Kidney epithelial cell (primary cell): ENCODE data around the gene AMPD3. TPM values are rescaled to one million over a fixed set of nuclear protein-coding genes. Genes with fewer than 3 reads are reported as not detected.

ENCODE experiments used
- DNase-seq: peaks from one replicate; pipeline ENCODE4 v3.0.0-alpha.2; 2010; ENCODE audit warnings: low read depth
- H3K27me3 ChIP-seq: 2 replicates; pipeline ENCODE4 v1.6.0; 2011; ENCODE audit warnings: low read length; ENCODE audit not compliant: control insufficient read depth, insufficient read depth
- H3K36me3 ChIP-seq: 2 replicates; pipeline ENCODE4 v1.5.1; 2011; ENCODE audit warnings: low read length; ENCODE audit not compliant: control insufficient read depth, insufficient read depth
- H3K4me3 ChIP-seq: 2 replicates; pipeline ENCODE4 v1.5.1; 2011; ENCODE audit warnings: low read depth, mild to moderate bottlenecking, control low read depth, low read length
- total RNA-seq: library from RNA; depleted of rRNA; stranded (reverse); fragments of >200 nt; gene quantifications from 2 replicates; pipeline ENCODE4 v1.2.3, GENCODE V29; 2015
- TF ChIP-seq, protein P1 (sequence below): IDR thresholded peaks from 2 replicates; pipeline ENCODE4 v1.5.1; 2011; ENCODE audit warnings: mild to moderate bottlenecking, moderate library complexity, low read length, control low read depth, inconsistent platforms; ENCODE audit not compliant: insufficient read depth, poor library complexity, severe bottlenecking

AMPD3 gene
- total RNA-seq, 1 donor from 2014 or later: 6.6 TPM

DNA sequence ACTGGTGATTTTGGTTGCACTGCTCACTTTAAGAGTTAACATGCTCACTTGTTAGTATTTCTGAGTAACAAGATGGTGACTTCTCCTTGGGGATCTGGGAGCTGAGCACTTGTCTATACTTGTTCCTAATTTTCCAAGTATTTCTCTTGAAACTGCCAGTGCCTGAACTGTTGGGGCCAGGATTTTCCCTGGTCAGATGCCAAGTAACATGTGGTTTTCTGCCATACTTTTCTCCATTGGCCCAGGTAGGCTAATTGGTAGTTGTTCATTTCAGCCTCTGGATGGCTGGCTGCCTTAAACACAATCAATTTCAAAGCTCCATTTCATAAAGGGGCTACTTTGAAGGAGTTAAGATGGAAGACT lies 50.9 kb downstream of the AMPD3 start:
- DNase-seq: no peak
- Histone ChIP-seq H3K36me3 (no peaks in the 10 kb centered on the region), H3K27me3 (no peaks in the 10 kb centered on the region), H3K4me3 (no peak overlapping the region)
- TF ChIP-seq, protein P1, sequence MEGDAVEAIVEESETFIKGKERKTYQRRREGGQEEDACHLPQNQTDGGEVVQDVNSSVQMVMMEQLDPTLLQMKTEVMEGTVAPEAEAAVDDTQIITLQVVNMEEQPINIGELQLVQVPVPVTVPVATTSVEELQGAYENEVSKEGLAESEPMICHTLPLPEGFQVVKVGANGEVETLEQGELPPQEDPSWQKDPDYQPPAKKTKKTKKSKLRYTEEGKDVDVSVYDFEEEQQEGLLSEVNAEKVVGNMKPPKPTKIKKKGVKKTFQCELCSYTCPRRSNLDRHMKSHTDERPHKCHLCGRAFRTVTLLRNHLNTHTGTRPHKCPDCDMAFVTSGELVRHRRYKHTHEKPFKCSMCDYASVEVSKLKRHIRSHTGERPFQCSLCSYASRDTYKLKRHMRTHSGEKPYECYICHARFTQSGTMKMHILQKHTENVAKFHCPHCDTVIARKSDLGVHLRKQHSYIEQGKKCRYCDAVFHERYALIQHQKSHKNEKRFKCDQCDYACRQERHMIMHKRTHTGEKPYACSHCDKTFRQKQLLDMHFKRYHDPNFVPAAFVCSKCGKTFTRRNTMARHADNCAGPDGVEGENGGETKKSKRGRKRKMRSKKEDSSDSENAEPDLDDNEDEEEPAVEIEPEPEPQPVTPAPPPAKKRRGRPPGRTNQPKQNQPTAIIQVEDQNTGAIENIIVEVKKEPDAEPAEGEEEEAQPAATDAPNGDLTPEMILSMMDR: no peak

DNA sequence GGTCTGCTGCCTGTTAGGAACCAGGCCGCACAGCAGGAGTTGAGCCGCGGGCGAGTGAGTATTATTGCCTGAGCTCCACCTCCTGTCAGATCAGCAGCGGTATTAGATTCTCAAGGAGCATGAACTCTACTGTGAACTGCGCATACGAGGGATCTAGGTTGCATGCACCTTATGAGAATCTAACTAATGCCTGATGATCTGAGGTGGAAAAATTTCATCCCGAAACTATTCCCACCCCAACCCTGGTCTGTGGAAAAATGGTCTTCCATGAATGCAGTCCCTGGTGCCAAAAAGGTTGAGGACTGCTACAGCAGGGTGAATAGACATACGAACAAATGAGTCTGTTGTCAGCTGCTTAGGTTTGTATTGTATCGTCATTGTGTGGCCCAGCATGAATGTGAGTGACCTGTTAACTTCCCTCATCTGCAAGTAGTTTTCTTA lies 56.1 kb downstream of the AMPD3 start:
- DNase-seq: no peak
- no peak overlapping the region for H3K4me3 ChIP-seq
- TF ChIP-seq, protein P1: no peak
- no peaks in the 10 kb centered on the region for H3K36me3 ChIP-seq
- H3K27me3 ChIP-seq: no peaks in the 10 kb centered on the region

DNA sequence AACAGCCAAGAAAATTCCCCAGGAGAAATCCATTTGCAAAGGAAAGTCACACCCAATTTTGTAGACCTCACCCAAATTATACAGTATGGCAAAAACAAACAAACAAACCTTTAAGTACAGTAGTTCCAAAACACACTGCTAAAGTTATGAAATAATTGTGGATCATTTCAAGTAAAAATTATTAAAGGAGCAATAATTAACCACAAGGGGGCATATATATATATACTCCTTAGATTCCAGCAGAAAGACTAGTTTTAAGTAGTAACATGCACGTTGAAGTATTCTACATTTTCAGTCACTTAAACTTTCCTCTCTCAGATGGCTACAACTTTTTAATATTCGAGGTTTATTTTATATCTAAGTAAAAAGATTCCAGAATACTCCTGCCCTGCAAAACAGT lies 59.1 kb downstream of the AMPD3 start:
- TF ChIP-seq, protein P1: no peak
- no peak for DNase-seq
- H3K36me3 ChIP-seq: no peaks in the 10 kb centered on the region
- H3K27me3 ChIP-seq: no peaks in the 10 kb centered on the region
- H3K4me3 ChIP-seq: no peak overlapping the region

DNA sequence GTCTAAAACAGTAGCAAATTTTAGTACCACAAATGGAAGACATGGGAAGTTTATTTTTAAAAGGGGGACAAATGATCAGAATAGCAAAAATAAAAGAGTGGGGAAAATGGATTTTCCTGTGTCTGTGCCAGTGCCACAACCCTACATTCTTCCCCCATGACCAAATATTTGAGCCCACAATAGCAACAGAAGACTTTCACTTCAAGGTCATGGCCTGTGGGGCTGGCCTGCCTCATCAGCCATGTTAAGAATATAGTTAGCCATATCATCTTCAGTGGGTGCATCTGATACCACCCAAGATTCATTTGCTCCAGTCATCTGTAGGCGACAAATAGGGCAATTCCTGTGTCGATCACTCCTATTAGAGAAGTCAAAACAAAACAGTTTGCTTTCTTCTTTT lies 59.6 kb downstream of the AMPD3 start:
- DNase-seq: no peak
- TF ChIP-seq, protein P1: no peak
- Histone ChIP-seq H3K36me3 (no peaks in the 10 kb centered on the region), H3K27me3 (no peaks in the 10 kb centered on the region), H3K4me3 (no peak overlapping the region)

DNA sequence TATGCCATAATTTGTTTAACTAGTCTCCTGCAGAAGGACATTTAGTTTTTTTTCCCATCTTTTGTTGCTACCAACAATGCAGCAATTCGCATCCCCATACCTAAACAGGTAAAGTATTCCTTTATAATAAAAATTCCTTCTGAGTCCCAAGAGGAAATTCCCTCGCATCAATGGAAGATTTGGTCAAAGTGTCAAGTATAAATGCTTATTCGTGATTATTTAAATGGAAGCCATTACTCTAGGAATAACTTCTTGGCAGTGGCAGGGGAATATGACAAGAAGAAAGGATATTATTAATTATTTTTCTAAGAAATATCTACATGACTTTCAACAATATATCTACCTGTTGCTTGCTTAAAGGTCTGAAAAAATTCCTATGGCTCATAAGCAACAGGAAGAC lies 60.4 kb downstream of the AMPD3 start:
- TF ChIP-seq, protein P1: no peak
- DNase-seq: no peak
- H3K4me3 ChIP-seq: no peak overlapping the region
- no peaks in the 10 kb centered on the region for H3K27me3 ChIP-seq
- H3K36me3 ChIP-seq: no peaks in the 10 kb centered on the region

DNA sequence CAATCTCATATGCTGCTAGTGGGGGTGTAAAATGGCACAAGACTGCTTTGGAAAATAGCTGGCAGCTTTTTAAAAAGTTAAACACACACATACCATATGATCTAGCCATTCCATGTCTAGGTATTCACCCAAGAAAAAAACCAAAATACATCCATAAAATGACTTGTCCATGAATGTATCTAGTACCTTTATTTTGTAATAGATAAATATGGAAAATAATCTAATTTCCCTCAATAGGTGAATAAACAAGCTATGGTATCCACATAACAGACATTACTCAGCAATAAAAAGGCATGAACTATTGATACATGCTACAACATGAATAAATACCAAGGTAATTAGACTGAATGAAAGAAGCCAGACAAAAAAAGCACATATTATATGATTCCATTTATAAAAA lies 63.1 kb downstream of the AMPD3 start:
- H3K27me3 ChIP-seq: no peaks in the 10 kb centered on the region
- no peak overlapping the region for H3K4me3 ChIP-seq
- no peak for DNase-seq
- TF ChIP-seq, protein P1: no peak
- H3K36me3 ChIP-seq: no peaks in the 10 kb centered on the region
